ENCODE results near the gene RAPGEF6.
"Not testable (repeated sequence)": the region's sequence is repeated elsewhere in the genome, so short reads cannot be mapped to it uniquely, and the experiment has no call there.

GRCh38 chr5:131399007-131399406, 236.0 kb downstream of the RAPGEF6 start:
- not testable (repeated sequence) for TF ChIP-seq POLR2AphosphoS5 (IDR thresholded peaks at IDR 0.05)
- TF ChIP-seq, protein P1, sequence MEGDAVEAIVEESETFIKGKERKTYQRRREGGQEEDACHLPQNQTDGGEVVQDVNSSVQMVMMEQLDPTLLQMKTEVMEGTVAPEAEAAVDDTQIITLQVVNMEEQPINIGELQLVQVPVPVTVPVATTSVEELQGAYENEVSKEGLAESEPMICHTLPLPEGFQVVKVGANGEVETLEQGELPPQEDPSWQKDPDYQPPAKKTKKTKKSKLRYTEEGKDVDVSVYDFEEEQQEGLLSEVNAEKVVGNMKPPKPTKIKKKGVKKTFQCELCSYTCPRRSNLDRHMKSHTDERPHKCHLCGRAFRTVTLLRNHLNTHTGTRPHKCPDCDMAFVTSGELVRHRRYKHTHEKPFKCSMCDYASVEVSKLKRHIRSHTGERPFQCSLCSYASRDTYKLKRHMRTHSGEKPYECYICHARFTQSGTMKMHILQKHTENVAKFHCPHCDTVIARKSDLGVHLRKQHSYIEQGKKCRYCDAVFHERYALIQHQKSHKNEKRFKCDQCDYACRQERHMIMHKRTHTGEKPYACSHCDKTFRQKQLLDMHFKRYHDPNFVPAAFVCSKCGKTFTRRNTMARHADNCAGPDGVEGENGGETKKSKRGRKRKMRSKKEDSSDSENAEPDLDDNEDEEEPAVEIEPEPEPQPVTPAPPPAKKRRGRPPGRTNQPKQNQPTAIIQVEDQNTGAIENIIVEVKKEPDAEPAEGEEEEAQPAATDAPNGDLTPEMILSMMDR (IDR thresholded peaks at IDR 0.05), result not testable (repeated sequence)
